NCI-H748 (cell line): Measurements from ENCODE around the gene RNF212B.
A peak's percentile ranks its signal among the peaks of the same experiment; 100 is the strongest.
"Not testable (repeated sequence)": the region's sequence is repeated elsewhere in the genome, so short reads cannot be mapped to it uniquely, and the experiment has no call there.

Experiments used
- DNase-seq: peaks from one replicate; lab custom pipeline; 2025; ENCODE audit not compliant: unreplicated experiment; lab: John Stamatoyannopoulos, UW

RNF212B gene

DNA sequence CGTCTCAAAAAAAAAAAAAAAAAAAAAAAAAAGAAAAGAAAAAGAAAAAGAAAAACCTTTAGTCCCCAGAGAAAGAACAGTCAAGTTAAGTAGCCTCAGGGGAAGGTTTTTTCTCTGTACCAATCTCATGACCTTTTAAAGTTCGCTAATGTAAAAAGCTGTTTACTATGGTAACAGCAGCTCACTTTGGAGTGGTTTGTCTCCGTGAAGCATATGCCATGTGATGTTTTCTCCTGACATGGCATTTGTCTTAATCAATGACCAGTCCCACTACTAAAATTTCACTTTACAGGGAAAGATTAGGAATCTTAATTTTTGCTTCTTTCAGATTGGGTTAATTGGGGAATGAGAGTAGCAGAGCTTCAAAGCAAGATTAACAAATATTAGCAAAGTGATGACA lies 4.3 kb downstream of the RNF212B start:
- no peak for DNase-seq

DNA sequence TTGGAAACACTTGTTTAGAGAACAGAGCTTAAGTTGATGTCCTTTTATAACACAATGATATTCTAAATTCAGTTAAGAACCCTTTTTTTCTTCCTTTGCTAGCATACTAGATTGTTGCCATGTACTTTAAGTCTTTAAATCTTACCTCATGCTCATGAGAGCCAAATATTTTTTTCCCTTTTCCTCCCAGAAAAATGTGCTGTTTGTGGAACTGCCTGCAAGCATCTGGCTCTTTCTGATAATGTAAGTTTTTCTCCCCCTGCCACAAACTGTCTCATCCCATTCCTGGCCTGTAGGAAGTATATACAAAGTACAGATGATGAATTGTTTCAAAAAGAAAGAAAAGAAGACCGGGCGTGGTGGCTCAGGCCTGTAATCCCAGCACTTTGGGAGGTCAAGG lies 5.3 kb downstream of the RNF212B start:
- DNase-seq = no peak

DNA sequence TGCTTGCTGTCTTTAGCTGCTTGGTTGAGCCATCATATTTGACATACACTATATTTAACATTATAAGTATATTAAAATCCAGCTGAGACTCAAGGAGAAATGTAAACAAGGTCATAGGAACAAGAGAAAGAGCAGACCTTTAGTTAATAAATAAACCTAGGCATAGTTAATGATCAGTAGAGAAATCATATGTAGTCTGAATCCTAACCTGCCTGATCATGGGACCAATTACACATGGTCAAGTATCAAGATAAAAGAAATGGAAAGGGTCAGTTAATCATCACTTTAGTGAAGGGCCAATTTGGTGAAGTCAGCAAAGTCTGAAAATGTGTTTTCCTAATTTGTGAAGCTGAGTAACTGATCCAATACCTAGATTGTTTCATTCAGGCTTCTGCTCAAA lies 7.5 kb downstream of the RNF212B start:
- DNase-seq = no peak

DNA sequence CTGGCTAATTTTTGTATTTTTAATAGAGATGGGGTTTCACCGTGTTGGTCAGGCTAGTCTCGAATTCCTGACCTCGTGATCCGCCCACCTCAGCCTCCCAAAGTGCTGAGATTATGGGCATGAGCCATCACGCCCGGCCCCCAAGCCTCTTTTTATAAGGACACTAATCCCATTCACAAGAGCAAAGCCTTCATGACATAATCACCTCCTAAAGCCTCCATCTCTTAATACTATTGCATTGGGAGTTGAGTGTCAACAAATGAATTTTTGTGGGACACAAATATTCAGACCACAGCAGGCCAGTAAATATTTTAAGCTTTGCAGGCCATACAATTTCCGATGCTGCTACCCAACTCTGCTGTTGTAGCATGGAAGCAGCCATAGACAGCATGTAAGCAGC lies 10.9 kb downstream of the RNF212B start:
- no peak for DNase-seq

DNA sequence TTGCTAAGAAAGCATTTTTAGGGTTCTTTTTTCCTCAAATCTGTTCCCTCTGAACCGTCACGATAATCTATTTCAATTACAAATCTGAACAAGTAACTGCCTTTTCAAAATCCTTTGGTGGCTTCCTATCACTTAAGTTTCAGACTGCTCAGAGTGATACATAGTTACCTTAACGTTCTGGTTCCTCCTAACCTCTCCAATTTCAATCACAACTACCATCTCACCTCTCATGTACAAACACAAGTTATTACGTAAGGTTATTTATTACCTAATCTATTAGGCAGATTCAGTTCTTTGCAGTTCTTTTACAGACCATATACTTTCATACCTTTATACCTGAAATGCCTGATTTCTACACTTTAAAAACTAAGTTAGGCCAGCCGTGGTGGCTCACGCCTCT lies 12.1 kb downstream of the RNF212B start:
- DNase-seq = no peak

DNA sequence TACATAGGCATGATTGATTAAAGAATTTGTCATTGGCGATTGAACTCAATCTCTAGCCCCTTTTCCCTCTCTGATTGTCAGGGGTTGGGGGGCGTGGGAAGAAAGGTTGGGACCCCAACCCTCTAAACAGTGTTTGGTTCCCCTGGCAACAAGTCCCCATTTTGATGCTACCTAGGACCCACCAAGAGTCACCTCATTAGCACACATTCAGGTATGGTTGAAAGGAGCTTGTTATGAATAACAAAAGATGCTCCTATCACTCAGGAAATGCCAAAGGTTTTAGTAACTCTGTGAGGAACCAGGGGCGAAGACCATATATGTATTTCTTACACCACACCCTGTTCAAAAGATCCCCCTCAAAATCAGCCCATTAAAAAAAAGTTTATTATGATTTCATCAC lies 14.3 kb downstream of the RNF212B start:
- no peak for DNase-seq

DNA sequence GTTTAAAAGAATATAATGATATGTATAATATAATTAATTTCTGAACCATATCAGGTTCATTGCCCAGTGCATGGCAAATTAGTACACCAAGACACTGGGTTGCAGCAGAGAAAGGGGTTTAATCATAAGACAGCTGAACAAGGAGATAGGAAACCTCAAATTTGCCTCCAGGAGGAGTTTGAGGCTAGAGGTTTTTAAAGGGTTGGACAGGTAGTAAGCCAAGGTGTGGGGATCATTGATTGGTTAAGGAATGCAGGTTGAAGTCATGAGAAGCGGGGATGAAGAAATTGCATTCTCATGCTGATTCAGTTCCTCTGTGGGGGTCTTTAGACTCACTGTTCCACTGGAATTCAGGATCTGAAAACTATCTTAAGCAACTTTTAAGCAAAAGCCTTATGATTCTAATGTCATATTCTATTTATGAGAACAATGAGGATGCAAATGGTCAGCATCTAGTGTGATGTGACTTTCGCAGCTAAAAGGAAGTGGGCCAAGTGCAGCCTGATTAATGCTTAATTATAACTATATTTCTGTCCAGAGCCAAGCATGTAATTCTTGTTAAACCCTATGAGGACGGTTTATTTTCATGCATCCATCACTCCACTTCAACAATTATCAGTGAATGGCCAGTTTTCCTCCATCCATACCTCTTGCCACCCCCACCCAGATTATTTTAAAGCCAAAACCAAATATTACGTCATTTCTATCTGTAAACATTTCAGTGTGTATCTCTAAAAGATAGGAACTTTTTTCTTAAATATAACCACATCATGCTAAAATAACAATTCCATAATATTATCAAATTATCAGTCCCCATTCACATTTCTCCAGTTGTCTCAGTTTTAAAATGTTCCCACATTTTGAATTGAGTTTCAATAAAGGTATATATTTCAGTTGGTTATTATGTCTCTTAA lies 14.9 kb downstream of the RNF212B start:
- no peak for DNase-seq

DNA sequence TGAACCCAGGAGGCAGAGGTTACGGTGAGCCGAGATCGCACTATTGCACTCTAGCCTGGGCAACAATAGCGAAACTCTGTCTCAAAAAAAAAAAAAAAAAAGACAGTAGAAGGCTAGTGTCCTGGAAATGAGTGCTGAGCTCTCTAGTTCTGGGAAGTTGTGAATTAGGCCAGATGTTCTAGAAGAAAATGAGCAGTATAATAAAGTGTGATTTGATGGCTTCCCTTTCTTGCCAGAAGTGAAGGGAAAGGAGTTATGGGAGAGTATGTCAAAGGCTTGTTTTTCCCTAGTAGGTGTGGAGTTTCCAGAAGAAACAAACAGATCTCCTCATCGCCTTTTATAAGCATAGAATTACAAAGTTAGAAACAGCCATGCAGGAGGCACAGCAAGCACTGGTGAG lies 20.5 kb downstream of the RNF212B start:
- DNase-seq = no peak

DNA sequence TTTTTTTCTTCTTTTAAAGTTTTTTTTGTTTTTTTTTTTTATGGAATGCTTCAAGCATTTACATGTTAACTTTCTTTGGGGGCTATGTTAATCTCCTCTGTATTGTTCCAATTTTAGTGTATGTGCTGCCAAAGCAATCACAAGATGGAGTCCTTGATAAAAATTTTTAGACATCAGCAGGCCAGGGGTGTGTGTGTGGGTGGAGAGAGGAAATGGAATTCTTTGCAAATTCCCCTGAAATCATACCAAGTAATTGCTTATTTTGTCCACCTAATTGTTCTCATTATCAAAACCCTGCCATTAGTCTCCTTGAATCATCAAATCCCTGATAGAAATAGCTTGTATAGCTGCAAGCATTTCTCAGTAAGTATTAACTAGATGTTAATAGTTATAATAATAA lies 21.7 kb downstream of the RNF212B start:
- DNase-seq = no peak

DNA sequence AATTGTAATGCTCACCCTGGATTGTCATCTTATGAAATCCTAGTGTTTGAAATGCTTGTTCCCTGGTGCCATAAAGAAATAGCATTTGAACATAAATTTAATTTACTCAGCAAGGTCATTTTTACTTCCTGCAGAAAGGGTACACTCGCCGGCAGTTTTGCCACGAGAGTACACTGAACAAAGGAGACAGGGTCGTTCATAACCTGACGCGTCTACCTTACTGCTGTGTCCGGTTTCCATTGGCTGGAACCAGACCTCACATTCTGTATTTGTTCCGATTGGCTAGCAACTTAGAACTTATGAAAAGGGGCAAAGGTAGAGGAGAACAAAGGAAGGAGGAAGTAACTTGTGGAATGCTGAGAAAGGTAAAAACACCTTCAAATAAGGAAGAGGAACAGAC lies 23.1 kb downstream of the RNF212B start:
- peak; percentile 27 for DNase-seq

DNA sequence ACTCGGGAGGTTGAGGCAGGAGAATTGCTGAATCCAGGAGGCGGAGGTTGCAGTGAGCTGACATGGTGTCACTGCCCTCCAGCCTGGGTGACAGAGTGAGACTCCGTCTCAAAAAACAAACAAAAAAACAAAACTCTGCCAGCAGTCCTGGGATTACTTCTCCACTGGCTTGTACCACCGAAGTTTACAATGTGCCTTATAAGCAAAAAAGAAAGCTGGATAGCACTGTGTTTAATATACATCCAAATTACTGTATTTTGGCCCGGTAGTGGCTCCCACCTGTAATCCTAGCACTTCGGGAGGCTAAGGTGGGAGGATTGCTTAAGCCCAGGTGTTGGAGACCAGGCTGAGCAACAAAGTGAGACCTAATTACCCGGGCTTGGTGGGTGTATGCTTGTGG lies 31.5 kb downstream of the RNF212B start:
- DNase-seq = no peak

DNA sequence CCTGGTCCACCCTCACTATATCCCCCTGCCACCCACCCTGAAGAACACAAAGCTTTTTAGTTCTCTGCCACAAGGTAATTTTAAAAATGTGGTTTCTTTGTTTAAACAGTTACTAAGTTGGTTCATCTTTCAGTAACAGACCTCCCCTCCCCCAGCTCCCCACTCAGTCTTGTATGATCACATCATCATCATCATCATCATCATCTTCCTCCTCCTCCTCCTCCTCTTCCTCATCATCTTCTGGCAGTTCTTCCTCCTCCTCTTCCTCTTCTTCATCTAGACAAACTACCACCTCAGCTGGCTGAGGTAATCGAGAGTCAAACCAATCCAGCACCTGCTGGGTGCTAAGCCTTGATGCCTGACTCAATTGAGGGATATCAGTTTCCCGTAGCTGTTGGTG lies 37.7 kb downstream of the RNF212B start:
- DNase-seq = no peak

DNA sequence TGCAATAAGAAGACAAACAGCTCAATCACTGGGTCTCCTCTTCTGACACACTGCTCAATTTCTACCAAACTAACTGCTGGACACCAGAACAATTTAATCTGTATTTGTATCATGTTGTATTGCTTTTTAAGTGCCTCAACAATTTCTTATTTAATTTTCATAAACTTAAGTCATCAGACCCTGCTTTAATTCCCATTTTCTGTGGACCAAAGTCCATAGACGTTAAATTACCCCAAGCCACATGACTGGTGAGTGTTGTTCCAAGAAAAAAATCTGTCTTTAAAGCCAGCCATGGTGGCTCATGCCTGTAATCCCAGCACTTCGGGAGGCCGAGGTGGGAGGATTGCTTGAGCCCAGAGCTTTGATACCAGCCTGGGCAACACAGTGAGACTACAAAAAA lies 39.5 kb downstream of the RNF212B start:
- no peak for DNase-seq

DNA sequence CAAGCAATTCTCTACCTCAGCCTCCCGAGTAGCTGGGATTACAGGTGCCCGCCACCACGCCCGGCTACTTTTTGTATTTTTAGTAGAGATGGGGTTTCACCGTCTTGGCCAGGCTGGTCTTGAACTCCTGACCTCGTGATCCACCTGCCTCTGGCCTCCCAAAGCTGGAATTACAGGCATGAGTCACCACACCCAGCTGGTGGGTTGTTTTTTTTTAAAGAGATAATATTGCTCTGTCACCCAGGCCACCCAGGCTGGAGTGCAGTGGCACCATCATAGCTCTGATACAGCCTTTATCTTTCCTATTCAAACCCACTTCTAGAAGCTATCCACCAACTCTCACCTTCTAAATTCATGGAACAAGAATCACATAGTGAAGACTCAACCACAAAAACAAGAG lies 40.2 kb downstream of the RNF212B start:
- not testable (repeated sequence) for DNase-seq

DNA sequence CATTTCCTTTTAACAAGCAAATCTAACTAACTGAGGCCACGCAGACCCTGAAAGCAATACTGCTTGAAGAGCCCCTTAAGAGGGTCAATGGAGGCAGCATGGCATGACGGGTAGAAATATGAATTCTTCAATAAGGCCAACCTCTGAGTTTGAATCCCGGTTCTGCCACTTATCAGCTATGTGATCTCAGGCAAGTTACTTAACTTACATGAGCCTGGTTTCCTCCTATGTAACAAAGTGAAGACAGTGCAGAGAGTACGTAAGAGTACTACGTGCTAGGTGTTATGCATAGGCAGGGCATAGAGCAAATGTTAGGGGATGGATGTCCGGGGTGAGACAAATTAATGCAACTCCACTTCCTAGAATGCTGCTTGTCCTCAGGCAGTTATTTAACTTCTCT lies 43.5 kb downstream of the RNF212B start:
- DNase-seq = no peak

DNA sequence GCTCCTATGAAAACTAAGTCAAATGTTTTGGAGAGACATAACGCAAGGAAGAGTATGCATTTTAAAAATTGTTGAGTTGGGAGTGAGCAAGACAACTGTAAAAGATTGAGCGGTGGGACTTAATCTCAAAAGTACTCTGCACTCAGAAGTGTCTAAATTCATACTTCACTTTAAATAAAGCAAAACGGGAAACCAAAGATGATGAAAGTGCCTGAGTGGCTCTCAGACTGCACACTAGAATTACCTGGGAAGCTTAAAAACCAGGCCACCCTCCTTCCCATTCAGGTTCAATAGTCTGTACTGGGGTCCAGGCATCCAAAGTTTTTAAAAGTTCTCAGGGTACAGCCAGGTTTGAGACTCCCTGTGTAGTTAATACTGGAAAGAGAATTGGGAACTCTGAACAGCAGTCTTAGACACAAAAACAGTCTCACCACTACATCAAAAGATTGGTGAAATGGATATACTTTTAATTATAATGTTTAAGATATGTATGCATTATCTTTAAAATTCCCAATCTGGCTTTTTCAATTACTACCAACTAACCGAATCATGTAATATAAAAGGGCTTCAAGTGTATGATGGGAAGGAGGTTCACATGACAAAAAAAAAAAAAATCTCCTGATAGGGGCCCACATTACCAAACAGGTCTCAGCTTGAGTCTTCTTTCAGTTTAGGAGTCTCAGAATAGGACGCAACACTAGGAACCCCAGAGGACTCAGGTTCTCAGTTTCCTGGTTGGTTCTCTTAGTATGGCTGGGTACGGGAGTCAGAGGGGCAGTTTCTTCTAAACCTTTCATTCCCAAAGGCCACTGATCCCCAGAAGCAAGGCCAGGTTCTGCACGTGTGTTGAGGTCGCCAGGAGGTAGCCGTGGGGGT lies 47.2 kb downstream of the RNF212B start:
- DNase-seq = no peak

DNA sequence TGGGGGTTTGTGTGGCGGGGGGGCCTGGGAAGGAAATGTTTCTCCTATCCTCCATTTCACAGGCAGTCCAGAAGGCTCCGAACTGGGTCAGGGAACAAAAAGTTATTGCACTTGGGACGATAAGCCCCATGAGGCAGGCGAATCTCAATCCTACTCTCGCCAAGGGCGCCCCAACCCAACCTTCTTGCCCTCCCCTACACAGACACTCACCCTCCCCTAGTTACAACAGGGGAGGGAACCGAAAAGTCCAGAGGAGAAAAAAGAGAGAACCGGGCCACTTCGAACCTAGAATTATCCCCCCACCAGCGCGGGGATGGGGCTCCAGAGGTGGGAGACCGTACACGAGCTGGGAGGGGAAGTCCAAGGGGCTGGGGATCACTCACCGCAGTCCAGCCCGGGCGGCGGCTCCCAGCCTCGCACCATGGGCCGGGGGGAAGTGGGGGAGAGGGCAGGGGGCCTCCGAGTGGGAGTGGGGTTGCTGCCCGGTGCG lies 47.8 kb downstream of the RNF212B start:
- DNase-seq = no peak

DNA sequence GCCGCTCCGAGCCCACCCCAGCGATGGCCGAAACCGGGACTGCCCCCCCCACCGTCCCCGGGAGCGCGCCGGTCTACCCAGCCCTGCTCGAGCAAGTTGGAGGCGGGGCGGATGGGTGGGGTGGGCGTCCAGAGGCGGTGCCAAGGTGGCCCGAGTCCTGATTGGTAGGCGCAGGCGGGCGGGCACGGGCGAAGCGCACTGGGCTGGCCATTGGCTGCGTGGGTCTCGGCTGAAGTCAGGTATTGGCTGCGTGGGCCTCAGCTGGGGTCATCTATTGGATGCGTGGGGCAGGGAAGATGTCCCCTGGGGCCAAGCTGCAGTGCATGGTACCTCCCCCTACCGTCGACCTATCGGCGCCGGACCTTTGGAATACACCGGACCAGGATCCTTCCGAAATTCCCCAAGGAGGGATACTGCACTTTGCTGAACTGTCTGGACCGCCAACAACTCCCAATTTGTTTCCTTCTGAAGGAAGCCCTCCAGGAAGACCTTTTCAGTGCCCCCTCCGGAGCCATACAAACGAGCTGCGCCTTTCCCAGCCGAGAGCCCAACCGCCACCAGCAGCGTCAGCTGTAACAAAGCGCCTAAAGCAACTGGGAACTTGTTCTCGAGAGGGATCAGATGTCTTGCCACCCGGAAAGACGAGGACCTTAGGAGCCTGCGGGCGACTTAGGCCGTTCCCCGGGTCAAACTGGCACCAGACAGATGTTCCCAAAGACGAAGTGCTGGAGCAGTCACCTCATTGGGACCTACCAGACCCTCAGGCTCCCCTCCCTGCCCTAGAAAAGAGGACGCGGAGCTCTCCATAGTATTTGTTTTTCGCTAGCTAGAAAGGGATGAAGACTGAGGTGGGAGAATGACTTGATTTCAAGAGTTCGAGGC lies 48.5 kb downstream of the RNF212B start, which contains the start of gene HOMEZ:
TSS of gene HOMEZ (minus strand) at position 113 of the 882 bp plus-strand sequence. CDS start 180 bp downstream, outside the sequence.
- peak; percentile 98 for DNase-seq

DNA sequence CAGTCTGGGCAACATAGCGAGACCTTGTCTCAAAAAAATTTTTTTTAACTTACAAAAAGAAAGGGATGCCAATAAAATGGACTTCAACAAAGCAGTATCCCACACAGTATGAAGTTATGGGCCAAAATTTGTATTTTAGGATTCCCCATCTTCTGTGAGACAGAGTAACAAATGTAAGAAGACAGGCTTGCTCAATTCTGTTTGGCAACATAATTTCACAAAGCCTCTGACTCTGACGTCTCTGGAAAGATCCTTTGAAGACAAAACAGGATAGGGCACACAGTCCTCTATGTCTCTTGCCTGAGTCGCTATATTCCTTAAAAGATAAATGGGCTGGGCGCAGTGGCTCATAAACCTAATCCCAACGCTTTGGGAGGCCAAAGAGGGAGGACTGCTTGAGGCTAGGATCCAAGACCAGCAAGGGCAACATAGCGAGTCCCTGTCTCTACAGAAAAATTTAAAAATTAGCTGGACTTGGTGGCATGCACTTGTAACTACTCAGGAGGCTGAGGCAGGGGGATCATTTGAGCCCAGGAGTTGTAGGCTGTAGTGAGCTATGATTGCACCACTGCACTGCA lies 49.3 kb downstream of the RNF212B start:
- DNase-seq = no peak
